Stimulated activated CD4-positive, alpha-beta T cell treated with anti-CD3 and anti-CD28 coated beads, Interleukin-1b, Interleukin-23, amount 100 ng/mL, for 24 hours (primary cell): ENCODE results near the gene TOMM6.
A peak's percentile ranks its signal among the peaks of the same experiment; 100 is the strongest.
"Not testable (repeated sequence)": the region's sequence is repeated elsewhere in the genome, so short reads cannot be mapped to it uniquely, and the experiment has no call there.

Experiments used
- DNase-seq, 4 experiments: peaks; one replicate each; pipeline ENCODE4 v3.0.0-alpha.2; 2020; ENCODE audit warnings: low read depth in 4 of 4, low spot score in 1 of 4

The TOMM6 gene

DNA sequence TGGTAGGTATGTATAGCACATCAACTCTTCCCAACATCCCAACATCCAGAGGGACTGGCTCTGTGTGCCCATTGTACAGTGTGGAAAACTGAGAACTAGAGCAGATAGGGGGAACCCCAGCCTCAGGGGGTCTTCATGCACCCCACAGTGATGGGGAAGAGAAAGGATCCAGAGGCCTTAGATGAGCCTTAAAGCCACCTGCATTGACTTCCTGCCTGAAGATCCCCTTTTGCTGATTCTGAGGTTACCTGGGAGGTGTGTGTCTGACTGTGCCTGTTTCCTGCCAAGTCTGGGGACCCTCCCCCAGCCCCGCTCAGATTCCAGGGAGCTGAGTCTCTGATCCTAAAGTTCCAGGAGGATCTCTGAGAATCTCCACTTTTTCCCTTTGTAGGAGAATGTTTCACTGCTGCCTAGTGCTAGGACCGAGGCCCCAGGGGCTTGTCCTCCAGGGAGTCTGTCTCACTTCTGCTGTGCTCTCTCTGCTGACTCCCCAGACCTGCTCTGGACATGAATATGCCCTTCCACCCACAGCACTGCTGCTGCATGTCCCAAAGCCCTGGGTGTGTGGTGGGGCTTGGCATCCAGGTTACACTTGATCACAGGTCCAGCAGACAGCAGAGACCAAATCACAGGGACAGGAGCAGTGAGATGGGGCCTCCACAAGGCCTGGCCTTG, 27.5 kb upstream of the TOMM6 start:
- no peak for DNase-seq

DNA sequence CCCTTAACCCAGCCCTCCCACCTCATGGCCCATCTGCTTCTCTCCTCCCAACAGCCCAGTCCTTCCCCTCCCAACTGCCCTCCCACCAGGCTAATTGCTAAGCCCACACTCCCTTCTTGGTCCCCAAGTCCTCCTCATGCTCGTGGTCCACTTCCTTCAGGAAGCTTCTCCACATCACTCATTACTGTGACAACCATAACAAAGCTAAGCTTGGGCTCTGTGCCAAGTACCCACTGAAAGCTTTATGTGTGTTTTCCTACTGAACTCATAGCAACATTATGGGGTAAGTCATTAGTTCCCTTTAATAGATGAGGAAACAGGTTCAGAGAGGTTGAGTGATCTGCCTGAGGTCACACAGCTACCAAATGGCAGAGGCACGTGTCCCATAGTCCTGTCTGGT, 24.0 kb upstream of the TOMM6 start:
- no peak for DNase-seq

DNA sequence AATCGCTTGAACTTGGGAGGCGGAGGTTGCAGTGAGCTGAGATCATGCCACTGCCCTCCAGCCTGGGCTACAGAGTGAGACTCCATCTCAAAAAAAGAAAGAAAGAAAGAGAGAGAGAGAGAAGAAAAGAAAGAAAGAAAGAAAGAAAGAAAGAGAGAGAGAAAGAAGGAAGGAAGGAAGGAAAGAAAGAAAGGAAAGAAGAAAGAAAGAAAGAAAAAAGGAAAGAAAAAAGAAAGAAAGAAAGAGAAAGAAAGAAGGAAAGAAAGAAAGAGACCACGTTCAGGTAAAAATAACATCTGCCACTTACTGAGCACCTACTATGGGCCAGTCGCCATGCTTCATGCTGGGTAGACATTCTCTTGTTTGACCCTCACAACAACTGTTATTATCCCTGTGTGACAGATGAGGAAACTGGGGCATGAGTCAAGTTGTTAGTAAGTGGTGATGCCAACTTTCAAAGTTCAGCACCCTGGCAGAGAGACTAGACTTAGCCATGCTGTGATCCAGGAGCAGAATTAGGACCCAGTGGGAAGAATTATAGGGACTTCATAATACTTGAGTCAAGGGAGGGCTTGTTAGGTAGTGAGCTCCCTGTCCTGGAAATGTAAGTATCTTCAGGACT, 21.3 kb upstream of the TOMM6 start:
- not testable (repeated sequence) for DNase-seq

DNA sequence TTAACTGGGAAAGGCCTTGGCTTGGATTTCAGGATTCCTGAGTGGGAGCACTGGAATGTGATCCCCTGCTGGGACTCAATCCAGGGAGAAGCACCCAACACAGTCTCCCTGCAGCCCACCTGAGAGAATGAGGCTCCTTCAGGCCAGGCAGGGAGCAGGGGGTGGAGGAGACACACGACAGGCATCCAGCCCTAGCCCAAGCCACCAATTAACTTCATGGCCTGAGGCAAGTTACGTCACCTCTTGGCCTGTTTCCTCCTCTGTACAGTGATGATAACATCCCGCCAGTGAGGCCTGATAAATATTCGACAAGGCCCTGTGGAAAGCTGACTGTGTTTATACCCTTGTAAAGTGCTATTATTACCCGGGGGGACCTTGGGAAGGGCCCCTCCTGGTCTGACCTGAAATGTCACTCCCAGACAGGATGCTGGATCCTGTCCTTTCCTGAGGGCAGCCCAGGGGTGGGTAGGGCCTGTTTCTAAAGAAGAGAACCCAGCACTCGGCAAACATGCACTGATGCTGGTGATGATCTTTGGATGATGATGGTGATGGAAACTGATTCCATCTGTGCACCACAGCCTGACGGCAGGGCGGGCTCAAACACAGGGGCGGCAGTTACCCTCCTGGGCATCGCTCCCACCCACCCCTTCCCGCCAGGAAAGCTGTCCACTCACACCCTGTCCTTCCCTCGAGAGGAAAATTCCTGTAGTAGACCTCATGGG, 20.2 kb upstream of the TOMM6 start:
- DNase-seq: no peak

DNA sequence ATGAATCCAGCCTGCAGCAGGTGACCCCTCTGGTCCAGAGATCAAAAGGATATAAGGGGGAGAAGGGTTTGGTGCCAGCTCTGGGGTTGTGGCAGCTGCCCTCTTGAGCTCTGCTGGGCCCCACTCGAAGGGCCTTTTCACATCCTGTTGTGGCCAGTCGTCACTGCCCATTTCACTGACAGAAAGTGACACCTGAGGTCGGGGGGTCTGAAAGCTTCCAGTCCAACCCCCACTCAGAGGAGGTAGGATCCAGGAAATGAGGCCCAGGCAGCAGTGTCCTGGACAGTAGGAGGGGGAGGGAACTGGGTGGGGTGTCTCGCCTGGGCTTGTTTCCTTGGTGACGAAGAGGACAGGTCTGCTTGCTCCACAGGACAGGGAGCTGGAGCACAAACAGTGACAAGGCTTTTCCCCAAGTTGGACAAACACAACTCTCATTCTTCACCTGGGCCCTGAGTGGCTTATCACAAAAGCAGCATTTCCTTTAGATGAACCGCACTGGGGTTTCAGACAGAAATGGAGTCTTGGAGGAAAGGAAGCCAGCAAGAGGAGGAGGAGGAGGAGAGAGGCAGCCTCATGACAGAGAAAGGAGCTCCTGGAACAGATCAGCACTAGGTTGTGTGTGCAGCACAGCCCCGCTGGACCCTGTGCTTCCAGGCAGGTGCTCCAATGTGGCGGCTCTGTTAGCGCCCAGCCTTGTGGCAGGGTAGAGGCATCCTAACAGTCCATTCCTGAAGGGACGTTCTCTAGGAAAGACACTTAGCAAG, 18.8 kb upstream of the TOMM6 start:
- no peak for DNase-seq

DNA sequence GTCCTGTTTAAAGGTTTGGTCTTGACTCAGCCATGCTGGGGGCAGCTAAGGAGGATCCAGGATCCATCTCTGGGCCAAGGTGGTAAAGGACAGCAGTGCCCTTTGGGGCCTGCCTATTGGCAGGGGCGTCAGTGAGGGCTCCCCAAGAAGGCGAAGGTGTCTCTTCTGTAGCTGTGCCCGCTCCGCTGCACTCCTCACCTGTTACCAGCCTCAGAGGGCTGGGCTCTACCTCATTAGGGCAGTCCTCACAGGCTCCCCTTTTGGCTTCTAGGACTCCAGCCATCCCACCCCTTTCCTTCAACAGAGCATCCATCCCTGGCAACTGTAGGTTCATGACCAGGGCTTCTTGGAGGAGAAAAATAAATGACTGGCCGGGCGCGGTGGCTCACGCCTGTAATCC, 18.1 kb upstream of the TOMM6 start:
- DNase-seq: no peak

DNA sequence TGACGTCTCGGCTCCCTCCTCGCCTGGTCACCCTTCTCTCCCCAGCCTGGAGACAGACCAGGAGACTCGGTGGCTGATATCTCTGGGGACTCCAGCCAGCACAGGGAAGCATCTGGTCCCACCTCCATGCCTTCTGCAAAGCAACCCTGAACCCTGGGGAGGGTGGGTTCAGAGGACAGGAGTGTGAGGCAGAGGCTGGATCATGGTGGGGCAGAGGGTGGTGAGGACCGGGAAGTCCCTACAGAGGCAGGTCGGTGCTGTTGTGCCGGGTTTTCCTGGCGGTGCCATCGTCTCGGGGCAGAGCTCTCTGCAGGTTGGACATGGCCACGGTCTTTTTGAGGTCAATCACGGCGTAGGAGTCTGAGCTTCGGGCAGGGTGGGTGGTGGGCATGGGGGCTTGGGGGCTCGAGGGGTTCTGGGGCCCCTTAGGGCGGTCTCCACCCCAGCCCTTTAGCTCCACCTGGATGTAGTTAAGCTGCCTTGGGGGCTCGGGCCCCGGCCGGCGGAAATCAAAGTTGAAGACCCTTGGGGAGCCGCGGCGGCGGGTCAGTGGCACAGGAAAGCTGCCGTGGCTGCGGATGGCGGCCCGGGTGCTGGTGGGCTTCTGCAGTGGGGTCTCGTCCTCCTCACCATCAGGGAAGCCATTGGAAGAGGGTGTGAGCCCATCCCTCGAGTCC, 17.0 kb upstream of the TOMM6 start:
- DNase-seq: no peak

DNA sequence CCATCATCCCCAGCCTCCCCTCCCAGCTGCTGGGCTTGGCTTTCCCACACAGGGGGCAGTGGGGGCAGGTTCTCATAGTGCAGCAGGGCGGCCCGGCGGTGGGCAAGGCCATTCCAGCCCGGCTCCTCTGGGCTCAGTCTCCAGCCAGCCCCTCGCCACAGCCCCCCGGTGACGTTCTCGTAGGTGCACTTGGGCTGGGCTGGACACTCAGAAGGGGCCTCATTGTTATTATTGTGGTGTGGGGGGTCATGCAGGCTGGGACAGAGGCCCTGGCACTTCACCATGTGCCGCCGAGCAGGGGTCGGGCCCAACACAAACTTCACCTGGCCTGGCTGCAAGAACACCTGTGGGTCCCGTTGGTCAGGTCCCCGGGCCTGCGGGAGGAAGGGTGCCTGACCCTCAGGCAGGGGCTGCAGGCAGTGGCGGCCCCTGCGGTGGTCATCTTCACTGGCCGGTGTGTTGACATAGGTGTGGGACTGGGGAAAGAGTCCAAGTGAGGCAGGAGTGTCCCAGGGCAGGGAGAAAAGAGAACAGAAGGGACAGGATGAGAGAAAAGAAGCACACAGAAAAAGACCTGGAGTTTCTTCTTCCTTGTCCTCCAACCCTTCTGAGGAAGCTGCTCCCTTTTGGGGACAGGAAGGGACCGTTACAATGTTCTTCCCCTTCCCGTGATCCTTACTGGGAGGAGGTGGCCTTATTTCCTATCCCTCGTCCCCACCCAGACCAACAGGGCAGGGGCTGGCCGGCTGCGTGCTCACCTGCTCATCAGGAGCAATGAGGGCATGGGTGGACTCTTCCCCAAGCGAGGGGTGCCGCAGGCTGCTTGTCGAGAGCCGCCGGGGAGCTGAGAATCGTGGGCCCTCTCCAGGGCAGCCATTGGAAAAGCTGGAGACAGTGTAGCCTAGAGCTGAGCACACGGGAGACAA, 16.2 kb upstream of the TOMM6 start:
- no peak for DNase-seq

DNA sequence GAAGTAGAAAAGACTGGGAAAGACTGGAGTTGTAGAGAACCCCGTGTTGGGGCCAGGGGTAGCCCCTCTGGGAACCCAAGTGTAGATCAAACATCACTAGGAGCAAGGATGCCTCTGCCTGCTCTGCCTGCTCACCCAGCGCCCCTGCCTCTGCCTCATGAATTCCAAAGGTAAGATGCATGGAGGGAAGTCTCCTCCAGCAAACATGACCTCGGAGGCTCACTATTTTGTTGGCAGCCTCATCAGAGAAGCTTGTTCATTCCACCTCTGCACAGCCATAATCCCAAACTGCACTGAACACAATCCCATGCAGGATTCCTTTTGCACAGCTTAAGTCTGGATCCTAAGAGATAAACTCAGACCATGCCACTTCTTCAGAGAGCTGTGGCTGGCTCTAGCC, 12.7 kb upstream of the TOMM6 start:
- DNase-seq: no peak

DNA sequence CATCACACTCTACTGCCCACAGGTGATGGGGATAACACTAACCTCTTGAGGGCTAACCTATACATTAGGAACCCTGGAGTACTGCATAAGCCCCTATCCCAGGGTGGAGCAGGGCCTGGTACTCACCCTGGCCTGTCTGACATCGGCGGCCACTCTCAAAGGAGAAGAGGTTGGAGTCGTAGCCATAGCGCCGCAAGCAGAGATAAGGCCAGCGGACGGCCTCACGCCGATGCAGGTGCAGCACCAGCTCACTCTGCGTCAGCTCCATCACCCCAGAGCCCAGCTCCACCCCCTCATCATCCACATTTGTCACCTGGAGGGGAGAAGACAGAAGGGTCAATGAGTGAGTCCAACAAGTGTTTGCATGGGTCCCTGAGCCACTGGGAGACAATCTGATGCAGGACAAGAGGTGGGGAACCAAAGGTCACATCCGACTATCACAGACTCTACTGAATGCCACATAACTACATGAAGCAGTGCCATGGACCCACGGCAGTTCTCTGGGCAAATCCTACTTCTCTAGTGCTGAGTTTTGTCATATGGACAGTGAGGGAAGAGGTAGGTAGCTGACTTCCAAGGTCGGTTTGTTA, 12.1 kb upstream of the TOMM6 start:
- DNase-seq: no peak

DNA sequence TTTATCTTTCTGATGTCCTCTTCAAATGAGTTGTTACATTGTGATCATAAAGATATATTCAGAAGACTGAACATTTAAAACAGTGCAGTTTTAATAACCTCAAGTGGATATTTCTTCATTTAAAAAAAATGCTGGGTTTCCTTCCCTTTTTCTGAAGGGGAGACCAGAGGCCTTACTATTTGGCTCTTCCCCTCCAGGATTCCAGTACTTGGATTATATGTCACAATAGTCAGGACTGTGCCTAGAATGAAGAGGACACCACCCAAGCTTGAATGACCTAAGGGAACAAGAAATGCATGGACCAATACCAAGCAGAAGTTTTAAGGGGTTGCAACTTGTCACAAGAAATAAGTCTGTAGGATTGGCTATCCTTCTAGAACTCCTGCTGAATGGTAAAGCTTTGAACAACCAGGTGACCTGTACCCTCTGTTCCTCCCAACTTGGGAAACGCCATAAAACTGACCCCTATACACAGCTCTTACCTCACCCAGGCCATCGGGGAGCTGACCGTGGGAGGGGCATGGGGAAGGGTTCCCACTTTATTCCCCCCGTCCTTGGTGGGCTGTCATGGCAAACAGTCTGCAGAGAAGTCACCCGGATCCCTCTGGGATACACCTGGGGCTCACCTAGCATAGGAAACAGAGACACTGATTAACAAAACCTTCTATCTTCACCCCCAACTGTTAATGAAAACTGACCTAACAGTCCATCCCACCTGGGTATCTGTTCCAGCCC, 9.8 kb upstream of the TOMM6 start:
- no peak for DNase-seq

DNA sequence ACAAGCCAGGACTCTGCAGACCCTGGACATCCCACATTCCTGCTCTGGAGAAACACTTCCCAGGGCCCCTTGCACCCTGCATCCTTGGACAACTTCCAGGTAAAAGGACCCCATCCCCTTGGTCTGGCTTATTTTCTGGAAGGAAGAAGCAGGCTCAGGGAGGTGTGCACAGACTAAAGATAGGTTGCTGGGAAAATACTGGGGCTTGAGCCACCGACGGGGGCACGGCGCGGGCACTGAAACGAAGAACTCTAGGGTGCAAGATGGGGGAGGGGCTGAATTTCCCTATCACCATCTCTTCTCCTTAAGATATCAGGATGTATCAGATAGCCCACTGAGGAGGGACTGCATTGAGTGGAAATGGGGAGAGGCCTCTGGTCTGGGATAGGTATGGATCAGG, 8.6 kb upstream of the TOMM6 start:
- DNase-seq: no peak

DNA sequence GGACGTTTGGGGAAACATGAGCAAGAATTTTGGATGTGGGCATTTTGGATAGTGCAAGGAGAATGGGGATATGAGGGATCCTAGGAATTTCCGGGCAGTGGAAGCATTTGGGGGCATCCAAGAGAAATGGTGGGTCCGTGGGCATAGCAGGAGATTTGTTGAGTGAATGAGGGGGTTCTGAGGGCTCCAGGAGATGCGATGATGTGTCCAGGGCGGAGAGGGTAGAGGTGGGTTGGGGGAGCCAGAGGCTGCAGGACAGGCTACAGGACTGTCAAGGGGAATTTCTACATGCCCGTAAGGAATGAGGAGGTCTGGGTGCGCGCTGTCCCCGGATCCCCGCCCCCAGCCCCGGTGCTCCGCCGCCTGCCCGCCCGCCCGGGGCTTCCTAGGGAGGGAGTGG, 8.2 kb upstream of the TOMM6 start:
- no peak for DNase-seq

DNA sequence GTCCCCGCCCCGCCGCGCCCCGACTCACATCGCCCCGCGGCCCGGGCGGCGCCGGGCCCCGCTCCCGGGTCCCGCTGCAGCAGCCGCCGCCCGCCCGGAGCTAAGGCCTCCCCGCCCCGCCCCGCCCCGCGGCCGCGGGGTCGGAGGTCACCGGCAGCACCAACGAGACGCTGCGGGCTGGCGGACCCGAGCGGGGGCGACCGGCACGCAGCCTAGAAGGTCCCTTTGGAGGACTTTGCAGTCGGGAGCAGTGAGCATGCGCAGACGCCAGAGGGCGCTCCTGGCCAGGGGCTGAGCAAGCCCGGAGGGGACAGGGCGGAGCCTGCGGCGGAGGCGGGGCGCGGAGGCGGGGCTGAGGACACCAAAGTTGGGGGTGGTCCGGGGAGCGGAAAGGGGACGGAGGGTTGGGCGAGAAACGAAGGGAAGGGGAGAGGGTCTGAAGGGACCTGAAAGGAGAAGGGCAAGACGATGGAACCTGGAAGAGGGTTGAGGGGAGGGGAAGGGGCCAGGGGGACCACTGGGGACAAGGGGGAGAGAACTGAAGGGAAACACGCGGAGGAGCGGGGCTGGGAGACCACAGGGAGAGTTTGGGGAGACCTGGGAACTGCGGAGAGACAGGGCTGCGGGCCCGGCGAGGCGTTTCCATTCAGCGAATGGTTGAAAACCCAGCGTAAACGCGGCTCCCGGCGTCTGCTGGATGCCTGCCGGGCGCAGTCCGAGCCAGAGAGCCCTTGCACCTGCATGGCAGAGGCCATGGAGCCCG, 7.5 kb upstream of the TOMM6 start, which contains the start of gene FRS3:
Gene FRS3 (minus strand): TSS at position 113 of the 763 bp plus-strand sequence. CDS start 2,913 bp downstream, outside the sequence.
- DNase-seq: peak; percentile 99 to 100 (median 100)

DNA sequence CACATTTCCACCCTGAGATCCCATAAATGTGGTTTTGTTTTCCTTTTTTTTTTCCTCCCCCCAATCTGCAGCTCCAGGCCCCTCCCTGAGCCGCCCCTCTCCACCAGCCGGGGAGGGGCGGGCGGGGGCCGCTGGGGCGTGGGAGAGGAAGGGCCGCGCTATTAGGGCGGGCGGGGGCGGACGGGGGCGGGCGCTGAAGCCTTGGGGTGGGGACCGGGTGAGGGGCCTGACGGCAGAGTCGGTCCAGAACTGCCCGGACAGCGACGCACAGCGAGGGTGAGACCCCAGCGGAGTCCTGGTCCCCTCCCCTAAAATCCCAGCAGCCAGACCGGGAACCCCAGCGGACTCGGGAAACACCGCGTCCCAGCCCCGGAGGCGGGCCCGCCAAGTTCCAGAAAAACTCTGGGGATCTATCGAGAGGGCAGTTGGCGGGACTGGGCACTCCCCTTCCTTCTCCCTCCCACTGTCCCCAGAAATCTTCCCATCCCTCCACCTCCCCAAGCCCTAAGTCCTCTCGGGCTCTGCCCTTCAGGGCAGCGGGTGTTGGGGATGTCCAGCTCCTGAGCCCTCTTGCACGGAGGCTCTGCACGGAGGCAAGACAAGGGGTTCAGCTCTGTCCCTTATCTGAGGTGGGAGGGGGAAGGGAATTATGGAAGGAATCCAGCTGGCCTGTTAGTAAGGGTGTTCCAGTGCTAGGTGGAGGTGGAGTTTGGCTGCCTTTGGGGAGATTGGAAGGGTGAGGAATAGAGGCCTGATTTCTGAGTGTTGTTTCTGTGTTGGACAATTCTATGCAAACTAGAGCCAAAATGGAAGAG, 6.7 kb upstream of the TOMM6 start, which contains the start of gene PRICKLE4:
Gene PRICKLE4 (plus strand): TSS at position 232 of the 815 bp plus-strand sequence. CDS start 2,692 bp downstream, outside the sequence.
- no peak for DNase-seq

DNA sequence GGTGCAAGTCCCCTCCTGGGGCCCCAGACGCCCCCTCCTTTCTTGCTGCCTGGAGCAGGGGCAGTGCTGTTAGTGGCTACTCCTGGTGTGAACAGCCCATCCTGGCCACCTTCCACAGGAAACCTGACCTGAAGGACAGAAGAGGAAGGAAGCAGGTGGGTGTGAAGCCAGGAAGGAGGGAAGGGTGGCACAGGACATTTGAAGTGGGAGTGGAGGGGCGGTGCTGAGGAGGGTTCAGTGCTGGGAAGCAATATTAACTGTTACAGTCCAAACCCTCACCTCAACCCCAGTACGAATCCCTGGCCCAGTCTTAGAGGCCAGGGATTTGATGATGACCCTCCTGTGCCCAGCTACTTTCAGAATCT, 6.1 kb upstream of the TOMM6 start:
- DNase-seq: no peak

DNA sequence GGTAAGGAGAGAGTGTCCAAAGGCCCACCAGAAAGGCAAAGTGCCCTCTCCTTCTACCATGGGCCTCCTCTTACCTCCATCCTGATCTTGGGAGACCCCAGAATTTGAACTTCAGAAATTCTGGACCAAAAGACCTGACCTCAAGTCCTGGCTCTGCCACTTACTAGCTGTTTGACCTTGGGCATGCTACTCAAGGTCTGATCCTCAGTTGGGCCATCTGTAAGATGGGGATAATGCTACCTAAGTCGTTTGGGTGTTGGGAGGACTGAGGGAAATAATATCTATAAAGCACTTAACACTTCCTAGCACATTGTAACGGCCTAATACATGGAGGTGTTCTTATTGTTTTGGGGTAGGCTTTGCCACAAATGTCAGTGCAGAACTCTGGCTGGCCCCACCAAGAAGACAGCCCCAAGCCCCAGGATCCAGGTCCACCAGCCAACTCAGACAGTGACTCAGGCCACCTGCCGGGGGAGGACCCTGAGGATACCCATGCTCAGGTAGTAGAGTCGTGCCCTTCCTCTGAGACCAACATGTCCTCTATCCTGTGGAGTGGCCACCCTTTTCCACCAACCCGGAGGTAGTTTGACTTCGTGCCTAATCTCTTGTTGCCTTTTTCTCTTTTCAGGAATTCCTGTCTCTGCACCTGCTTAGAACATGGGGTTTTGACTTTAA, 4.3 kb upstream of the TOMM6 start:
- DNase-seq: no peak
